Measurements from ENCODE around the gene SNX12. TPM values are rescaled to one million over a fixed set of nuclear protein-coding genes. Genes with fewer than 3 reads are reported as not detected.

SNX12 gene
- total RNA-seq, result 10 to 100 TPM; 62.1 to 76.8 TPM

GRCh38 chrX:71068044-71068918 lies at the start of gene SNX12:
Gene SNX12 (minus strand): TSS chrX:71068334. CDS start chrX:71068306, 28 bp downstream.
- Histone ChIP-seq H3K27ac (peak within 1 kb of the TSS; percentile 76), H3K9me3 (no peaks in the 10 kb centered on the region), H3K9ac (ENCODE audit: low read depth in 2 of 2, low read length in 2 of 2) (peak within 1 kb of the TSS; percentile 60 to 65), H3K4me3 (peak within 1 kb of the TSS; percentile 47), H3K27me3 (no peaks in the 10 kb centered on the region), H3K36me3 (no peaks in the 10 kb centered on the region), H3K4me1 (no peaks in the 10 kb centered on the region)
- intact Hi-C loops (cut with DNase I), result no loop called here
- TF ChIP-seq CTCF (IDR thresholded peaks at IDR 0.05), result no peak
- DNase-seq, result peak; percentile 90

- H3K4me3 ChIP-seq, result no peak overlapping the region
- H3K27ac ChIP-seq, result no peak overlapping the region
- H3K36me3 ChIP-seq, result no peaks in the 10 kb centered on the region
- no peaks in the 10 kb centered on the region for H3K9me3 ChIP-seq
- DNase-seq, result no peak
- no peaks in the 10 kb centered on the region for H3K4me1 ChIP-seq
- H3K27me3 ChIP-seq, result no peaks in the 10 kb centered on the region
- intact Hi-C loops (cut with DNase I), result no loop called here
- no peak for TF ChIP-seq CTCF (IDR thresholded peaks at IDR 0.05)
- H3K9ac ChIP-seq (ENCODE audit: low read depth in 2 of 2, low read length in 2 of 2), result no peak overlapping the region
Measured at GRCh38 chrX:71117358-71117757, 49.2 kb upstream of the SNX12 start.

GRCh38 chrX:71111921-71112431 lies 43.8 kb upstream of the SNX12 start:
- peak overlapping the region in 1 of 2 donors; percentile 56 for H3K9ac ChIP-seq (ENCODE audit: low read depth in 2 of 2, low read length in 2 of 2)
- H3K27me3 ChIP-seq, result no peaks in the 10 kb centered on the region
- H3K36me3 ChIP-seq, result no peaks in the 10 kb centered on the region
- H3K9me3 ChIP-seq, result no peaks in the 10 kb centered on the region
- no peaks in the 10 kb centered on the region for H3K4me1 ChIP-seq
- peak overlapping the region; percentile 66 for H3K27ac ChIP-seq
- DNase-seq, result no peak
- TF ChIP-seq CTCF (IDR thresholded peaks at IDR 0.05), result no peak
- intact Hi-C loops (cut with DNase I), result no loop called here
- H3K4me3 ChIP-seq, result no peak overlapping the region

- H3K36me3 ChIP-seq, result no peaks in the 10 kb centered on the region
- H3K9ac ChIP-seq (ENCODE audit: low read depth in 2 of 2, low read length in 2 of 2), result peak within 1 kb of the TSS in 1 of 2 donors; percentile 56
- H3K9me3 ChIP-seq, result no peaks in the 10 kb centered on the region
- TF ChIP-seq CTCF (IDR thresholded peaks at IDR 0.05), result no peak
- H3K4me3 ChIP-seq, result peak within 1 kb of the TSS; percentile 14
- H3K27ac ChIP-seq, result peak within 1 kb of the TSS; percentile 66
- peak; percentile 70 for DNase-seq
- intact Hi-C loops (cut with DNase I), result no loop called here
- H3K27me3 ChIP-seq, result no peaks in the 10 kb centered on the region
- H3K4me1 ChIP-seq, result no peaks in the 10 kb centered on the region
Measured at GRCh38 chrX:71111141-71111843, 43.2 kb upstream of the SNX12 start, which contains the start of gene IL2RG. Gene IL2RG (minus strand): TSS chrX:71111577. CDS start chrX:71111539, 38 bp downstream.

- H3K27ac ChIP-seq, result no peak overlapping the region
- DNase-seq, result no peak
- no peaks in the 10 kb centered on the region for H3K4me1 ChIP-seq
- no peaks in the 10 kb centered on the region for H3K9me3 ChIP-seq
- H3K27me3 ChIP-seq, result no peaks in the 10 kb centered on the region
- TF ChIP-seq CTCF (IDR thresholded peaks at IDR 0.05), result no peak
- no peaks in the 10 kb centered on the region for H3K36me3 ChIP-seq
- H3K9ac ChIP-seq (ENCODE audit: low read depth in 2 of 2, low read length in 2 of 2), result no peak overlapping the region
- no peak overlapping the region for H3K4me3 ChIP-seq
- intact Hi-C loops (cut with DNase I), result no loop called here
Measured at GRCh38 chrX:71109051-71109450, 40.9 kb upstream of the SNX12 start.
